ENCODE results near the gene CDCP1.

The CDCP1 gene

GRCh38 chr3:45106874-45107273, 39.3 kb downstream of the CDCP1 start:
- DNase-seq: no peak

- peak; percentile 70 for DNase-seq
Measured at GRCh38 chr3:45105855-45106671, 40.1 kb downstream of the CDCP1 start.

GRCh38 chr3:45104715-45105711, 41.2 kb downstream of the CDCP1 start:
- peak; percentile 35 for DNase-seq

GRCh38 chr3:45103753-45104714, 42.1 kb downstream of the CDCP1 start:
- no peak for DNase-seq

- DNase-seq: no peak
Measured at GRCh38 chr3:45103334-45103733, 42.8 kb downstream of the CDCP1 start.

- peak; percentile 97 for DNase-seq
Measured at GRCh38 chr3:45100981-45101407, 45.2 kb downstream of the CDCP1 start.

GRCh38 chr3:45098310-45098709, 47.9 kb downstream of the CDCP1 start:
- peak; percentile 38 for DNase-seq

- no peak for DNase-seq
Measured at GRCh38 chr3:45097296-45097883, 48.8 kb downstream of the CDCP1 start.

GRCh38 chr3:45095916-45096526, 50.2 kb downstream of the CDCP1 start:
- no peak for DNase-seq

- no peak for DNase-seq
Measured at GRCh38 chr3:45093176-45093575, 53.0 kb downstream of the CDCP1 start.

- peak; percentile 34 for DNase-seq
Measured at GRCh38 chr3:45092132-45093031, 53.8 kb downstream of the CDCP1 start.

- no peak for DNase-seq
Measured at GRCh38 chr3:45090855-45091254, 55.3 kb downstream of the CDCP1 start.

- DNase-seq: no peak
Measured at GRCh38 chr3:45088543-45089358, 57.4 kb downstream of the CDCP1 start.

- no peak for DNase-seq
Measured at GRCh38 chr3:45087155-45087554, 59.0 kb downstream of the CDCP1 start.

GRCh38 chr3:45084820-45085816, 61.1 kb downstream of the CDCP1 start:
- DNase-seq: peak; percentile 96

GRCh38 chr3:45084361-45084760, 61.8 kb downstream of the CDCP1 start:
- DNase-seq: no peak

GRCh38 chr3:45083023-45083422, 63.2 kb downstream of the CDCP1 start:
- no peak for DNase-seq

GRCh38 chr3:45082142-45082538, 64.0 kb downstream of the CDCP1 start:
- peak; percentile 83 for DNase-seq
